H9 (cell line): ENCODE measurements around the gene CLEC4E. TPM values are rescaled to one million over a fixed set of nuclear protein-coding genes. Genes with fewer than 3 reads are reported as not detected.

Experiments
- DNase-seq: peaks from one replicate; pipeline ENCODE4 v3.0.0-alpha.2; 2017
- H2AFZ ChIP-seq: one replicate; pipeline ENCODE4 v1.6.1; 2013; ENCODE audit warnings: mild to moderate bottlenecking, low read length, control low read depth, moderate library complexity
- H2AK5ac ChIP-seq: 2 replicates; pipeline ENCODE4 v1.6.1; 2013; ENCODE audit warnings: low read length, control low read depth, mixed read lengths; ENCODE audit not compliant: insufficient read length
- H2BK120ac ChIP-seq: one replicate; pipeline ENCODE4 v1.6.1; 2013; ENCODE audit warnings: low read depth, mild to moderate bottlenecking, low read length, control low read depth, inconsistent platforms; ENCODE audit not compliant: poor library complexity, severe bottlenecking
- H2BK12ac ChIP-seq: 2 replicates; pipeline ENCODE4 v1.6.1; 2013; ENCODE audit warnings: low read length, control low read depth, mixed read lengths, low read depth; ENCODE audit not compliant: insufficient read length
- H2BK15ac ChIP-seq: 2 replicates; pipeline ENCODE4 v1.6.1; 2013; ENCODE audit warnings: low read depth, low read length, control low read depth
- H2BK20ac ChIP-seq: one replicate; pipeline ENCODE4 v1.6.1; 2013; ENCODE audit warnings: low read depth, mild to moderate bottlenecking, low read length, control low read depth, inconsistent platforms; ENCODE audit not compliant: poor library complexity, severe bottlenecking
- H2BK5ac ChIP-seq: 2 replicates; pipeline ENCODE4 v1.6.1; 2013; ENCODE audit warnings: low read length, control low read depth, mixed read lengths; ENCODE audit not compliant: insufficient read length
- H3K14ac ChIP-seq: 2 replicates; pipeline ENCODE4 v1.6.1; 2013; ENCODE audit warnings: low read length, control low read depth; ENCODE audit not compliant: insufficient read depth
- H3K18ac ChIP-seq: 2 replicates; pipeline ENCODE4 v1.6.1; 2013; ENCODE audit warnings: low read depth, mild to moderate bottlenecking, mixed read lengths, low read length, control low read depth; ENCODE audit not compliant: insufficient read length
- H3K23ac ChIP-seq: 2 replicates; pipeline ENCODE4 v1.6.1; 2013; ENCODE audit warnings: low read length, control low read depth, mixed read lengths, low read depth; ENCODE audit not compliant: insufficient read length
- H3K23me2 ChIP-seq: 2 replicates; pipeline ENCODE4 v1.6.1; 2013; ENCODE audit warnings: low read depth, mild to moderate bottlenecking, mixed read lengths, low read length, control low read depth; ENCODE audit not compliant: insufficient read length, poor library complexity, severe bottlenecking
- H3K27ac ChIP-seq: 2 replicates; pipeline ENCODE4 v1.5.1; 2013; ENCODE audit warnings: low read length, control low read depth, mixed read lengths, low read depth; ENCODE audit not compliant: insufficient read length
- H3K27me3 ChIP-seq: 2 replicates; pipeline ENCODE4 v1.6.1; 2013; ENCODE audit warnings: low read length, control low read depth, inconsistent platforms; ENCODE audit not compliant: insufficient read depth
- H3K4ac ChIP-seq: 2 replicates; pipeline ENCODE4 v1.6.1; 2013; ENCODE audit warnings: low read depth, mild to moderate bottlenecking, control low read depth, inconsistent platforms, low read length, moderate library complexity
- H3K4me1 ChIP-seq: 2 replicates; pipeline ENCODE4 v1.6.1; 2013; ENCODE audit warnings: low read length, control low read depth, inconsistent platforms; ENCODE audit not compliant: insufficient read depth
- H3K4me2 ChIP-seq: 2 replicates; pipeline ENCODE4 v1.6.1; 2013; ENCODE audit warnings: low read length, control low read depth, mixed read lengths; ENCODE audit not compliant: insufficient read length, insufficient read depth
- H3K56ac ChIP-seq: 2 replicates; pipeline ENCODE4 v1.6.1; 2013; ENCODE audit warnings: low read depth, mild to moderate bottlenecking, mixed read lengths, low read length, control low read depth; ENCODE audit not compliant: insufficient read length
- H3K79me1 ChIP-seq: 2 replicates; pipeline ENCODE4 v1.6.1; 2013; ENCODE audit warnings: low read depth, mild to moderate bottlenecking, moderate library complexity, low read length, control low read depth, inconsistent platforms; ENCODE audit not compliant: insufficient read depth, poor library complexity, severe bottlenecking
- H3K79me2 ChIP-seq: 2 replicates; pipeline ENCODE4 v1.6.1; 2013; ENCODE audit warnings: low read length, control low read depth, inconsistent platforms; ENCODE audit not compliant: insufficient read depth
- H3K9ac ChIP-seq: 2 replicates; pipeline ENCODE4 v1.6.1; 2013; ENCODE audit warnings: low read length, control low read depth, mixed read lengths; ENCODE audit not compliant: insufficient read length; ENCODE audit errors: extremely low read depth
- H3K9me3 ChIP-seq: one replicate; pipeline ENCODE4 v1.6.1; 2013; ENCODE audit warnings: low read depth, low read length, inconsistent platforms; ENCODE audit not compliant: control insufficient read depth
- H3T11ph ChIP-seq: one replicate; pipeline ENCODE4 v1.6.1; 2013; ENCODE audit warnings: mild to moderate bottlenecking, low read length, control low read depth, inconsistent platforms
- H4K20me1 ChIP-seq: one replicate; pipeline ENCODE4 v1.6.1; 2013; ENCODE audit not compliant: control insufficient read depth, insufficient read length, insufficient read depth
- H4K5ac ChIP-seq: 2 replicates; pipeline ENCODE4 v1.6.1; 2013; ENCODE audit warnings: low read depth, mild to moderate bottlenecking, mixed read lengths, low read length, control low read depth; ENCODE audit not compliant: insufficient read length
- H4K8ac ChIP-seq: replicated peaks from 2 replicates; pipeline ENCODE4 v1.6.1; 2013; ENCODE audit warnings: low read length, control low read depth, mixed read lengths, low read depth; ENCODE audit not compliant: insufficient read length
- H4K91ac ChIP-seq: 2 replicates; pipeline ENCODE4 v1.6.1; 2013; ENCODE audit warnings: low read depth, mild to moderate bottlenecking, moderate library complexity, mixed read lengths, low read length, control low read depth; ENCODE audit not compliant: insufficient read length
- H3K27ac Mint-ChIP-seq, 3 experiments: 2 replicates in 2 of 3; 3 replicates in 1 of 3; pipeline ENCODE4 v1.8.0; 2020 to 2021; ENCODE audit warnings: mixed read lengths in 3 of 3, mild to moderate bottlenecking in 1 of 3, moderate library complexity in 1 of 3
- H3K27me3 Mint-ChIP-seq: 2 replicates; pipeline ENCODE4 v1.8.0; 2021; ENCODE audit warnings: low read depth, mild to moderate bottlenecking, moderate library complexity, mixed read lengths
- H3K36me3 Mint-ChIP-seq, 3 experiments: 2 replicates in 2 of 3; 3 replicates in 1 of 3; pipeline ENCODE4 v1.8.0; 2020 to 2021; ENCODE audit warnings: low read depth in 3 of 3, mixed read lengths in 3 of 3; ENCODE audit not compliant: insufficient read depth in 1 of 3
- H3K4me1 Mint-ChIP-seq, 2 experiments: 2 replicates each; pipeline ENCODE4 v1.8.0; 2020; ENCODE audit warnings: mixed read lengths in 2 of 2
- H3K4me3 Mint-ChIP-seq, 2 experiments: 2 replicates in 1 of 2; 3 replicates in 1 of 2; pipeline ENCODE4 v1.8.0; 2020 to 2021; ENCODE audit warnings: mild to moderate bottlenecking in 2 of 2, mixed read lengths in 2 of 2, moderate library complexity in 1 of 2
- H3K9me3 Mint-ChIP-seq, 2 experiments: 2 replicates in 1 of 2; 3 replicates in 1 of 2; pipeline ENCODE4 v1.8.0; 2020; ENCODE audit warnings: mild to moderate bottlenecking in 2 of 2, mixed read lengths in 2 of 2, moderate library complexity in 1 of 2
- CTCF ChIP-seq: fragments of 200-600 bp; sonication (generic); conservative IDR thresholded peaks from 3 replicates; pipeline ENCODE4 v1.8.0; 2021; ENCODE audit warnings: antibody characterized with exemption, mild to moderate bottlenecking
- WGBS: extraction: QIAGEN DNeasy Blood & Tissue Kit; methylation state at CpG from one replicate; pipeline ENCODE4 v1.1.7; 2013; ENCODE audit warnings: missing lambda C conversion rate, low lambda C conversion rate, mixed read lengths; ENCODE audit not compliant: insufficient read length; ENCODE audit errors: extremely low coverage; 5-methylcytosine and 5-hydroxymethylcytosine counted together
- total RNA-seq: library from RNA; stranded (reverse); gene quantifications from 2 replicates; pipeline ENCODE4 v1.2.1, GENCODE V29; 2021

CLEC4E gene
- total RNA-seq, 1 experiment from 2014 or later = not detected

- Histone ChIP-seq H3K23ac (no peak overlapping the region), H4K20me1 (no peaks in the 10 kb centered on the region), H3K14ac (no peak overlapping the region), H3K79me2 (no peaks in the 10 kb centered on the region), H2BK120ac (no peak overlapping the region), H2BK15ac (no peak overlapping the region), H2AK5ac (no peak overlapping the region), H2BK5ac (no peak overlapping the region), H3K4ac (no peak overlapping the region), H3K23me2 (no peaks in the 10 kb centered on the region), H4K91ac (no peak overlapping the region), H3K79me1 (no peaks in the 10 kb centered on the region), H3T11ph (no peak overlapping the region), H3K27me3 (no peaks in the 10 kb centered on the region), H3K56ac (no peak overlapping the region), H2AFZ (no peak overlapping the region), H2BK12ac (no peak overlapping the region), H2BK20ac (no peak overlapping the region), H3K4me2 (no peak overlapping the region), H3K9me3 (no peaks in the 10 kb centered on the region), H3K27ac (no peak overlapping the region), H4K8ac (no peak overlapping the region), H3K9ac (no peak overlapping the region), H3K18ac (no peak overlapping the region), H4K5ac (no peak overlapping the region), H3K4me1 (peaks cover 3% of the 10 kb centered on the region; the same call in 1 of the 2 replicates)
- no peak overlapping the region for H3K4me3 Mint-ChIP-seq
- WGBS = 100% methylated on average over 2 of the region's 3 CpGs
- H3K27me3 Mint-ChIP-seq = no peaks in the 10 kb centered on the region
- no peak overlapping the region for H3K27ac Mint-ChIP-seq
- no peaks in the 10 kb centered on the region for H3K36me3 Mint-ChIP-seq
- no peak for TF ChIP-seq CTCF
- H3K9me3 Mint-ChIP-seq = no peaks in the 10 kb centered on the region; a peak in 1 of 5 replicates
- no peak for DNase-seq
- peaks cover 7 to 16% of the 10 kb centered on the region in 2 experiments for H3K4me1 Mint-ChIP-seq
These were observed 39.0 kb downstream of the CLEC4E start for GRCh38 chr12:8501720-8502119.
